GM18858 (cell line): ENCODE results near the gene SLC38A9.
A peak's percentile ranks its signal among the peaks of the same experiment; 100 is the strongest.
"Not testable (repeated sequence)": the region's sequence is repeated elsewhere in the genome, so short reads cannot be mapped to it uniquely, and the experiment has no call there.

ENCODE experiments used
- ATAC-seq: cut with Tn5 transposase; IDR thresholded peaks from one replicate; pipeline ENCODE4 v1.9.1; 2021; ENCODE audit not compliant: unreplicated experiment

The SLC38A9 gene

DNA sequence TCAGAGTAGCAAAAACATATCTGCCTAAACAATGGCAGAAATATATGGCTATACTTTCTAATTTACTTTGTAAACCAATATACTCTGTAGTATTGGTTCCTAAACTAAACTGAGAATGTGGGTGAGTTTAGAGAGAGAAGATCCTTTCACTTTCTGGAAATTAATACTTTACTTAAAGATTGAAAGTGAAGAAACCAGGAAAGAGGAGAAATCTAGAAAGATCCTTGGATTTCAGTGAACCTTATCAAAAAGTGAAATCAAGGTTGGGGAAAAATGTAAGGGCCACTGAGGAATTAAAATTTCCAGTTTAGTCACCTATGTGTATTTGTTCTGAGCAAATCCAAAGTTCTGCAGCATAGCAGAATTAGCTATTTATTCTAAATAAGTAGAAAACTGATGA lies 5.9 kb downstream of the SLC38A9 start:
- no peak for ATAC-seq

DNA sequence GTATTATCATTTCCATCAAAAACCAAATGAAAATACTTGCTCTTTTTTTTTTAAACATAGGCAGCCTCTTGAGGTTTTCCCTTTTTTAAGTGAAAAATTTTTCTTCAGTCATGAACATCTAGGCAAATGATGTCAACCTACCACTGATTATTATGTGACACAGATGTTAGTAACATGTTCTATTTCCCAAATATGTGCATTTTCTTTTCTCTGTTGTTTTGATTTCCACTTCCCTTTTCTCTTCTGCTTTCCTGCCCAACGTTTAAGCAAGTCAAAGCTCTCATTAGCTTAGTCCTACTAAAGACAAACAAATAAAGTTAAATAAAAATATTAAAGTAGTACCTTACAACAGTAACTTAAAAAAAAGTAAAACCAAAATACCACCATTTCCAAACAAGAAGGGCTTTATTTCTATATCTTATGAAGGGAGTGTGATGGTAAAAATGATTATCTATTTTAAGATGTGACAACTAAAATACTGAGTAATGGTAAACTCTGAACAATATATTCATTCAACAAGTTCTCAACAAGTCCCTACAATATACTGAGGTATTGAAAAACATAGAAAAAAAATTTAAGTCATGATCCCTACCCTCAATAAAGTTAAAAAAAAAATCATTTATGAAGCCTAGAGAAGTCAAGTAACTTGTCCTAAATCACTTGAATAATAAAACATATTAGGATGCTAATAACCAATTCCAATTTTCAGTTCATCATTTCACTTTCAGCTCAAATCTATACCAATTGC lies 9.4 kb downstream of the SLC38A9 start:
- peak; percentile 40 for ATAC-seq

DNA sequence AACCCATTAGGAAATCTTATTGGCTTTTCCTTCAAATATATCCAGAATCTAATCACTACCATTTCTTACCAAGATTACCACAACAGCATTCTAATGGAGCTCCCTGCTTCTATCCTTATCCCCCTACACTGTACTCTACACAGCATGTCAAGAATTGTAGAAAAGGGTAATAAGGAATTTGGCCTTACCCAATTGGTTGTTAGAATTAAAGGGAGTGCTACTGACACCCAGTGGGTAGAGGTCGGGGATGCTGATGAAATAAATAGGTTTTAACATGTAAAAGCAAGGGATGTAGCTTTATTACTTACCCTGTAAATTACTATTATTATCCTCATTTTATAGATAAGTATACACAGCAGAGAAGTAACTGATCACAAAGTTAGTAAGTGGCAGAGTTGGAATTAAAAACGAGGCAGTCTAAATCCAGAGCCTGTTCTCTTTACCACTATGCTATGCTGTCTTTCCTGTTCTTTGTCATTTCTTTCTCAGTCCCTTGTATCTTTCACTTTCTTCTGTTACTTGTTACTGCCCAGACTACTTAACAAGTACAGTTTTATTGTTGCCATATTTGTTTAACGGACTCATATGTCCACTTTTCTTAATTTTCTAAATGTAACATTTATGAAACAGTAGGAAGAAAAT lies 10.5 kb downstream of the SLC38A9 start:
- no peak for ATAC-seq

DNA sequence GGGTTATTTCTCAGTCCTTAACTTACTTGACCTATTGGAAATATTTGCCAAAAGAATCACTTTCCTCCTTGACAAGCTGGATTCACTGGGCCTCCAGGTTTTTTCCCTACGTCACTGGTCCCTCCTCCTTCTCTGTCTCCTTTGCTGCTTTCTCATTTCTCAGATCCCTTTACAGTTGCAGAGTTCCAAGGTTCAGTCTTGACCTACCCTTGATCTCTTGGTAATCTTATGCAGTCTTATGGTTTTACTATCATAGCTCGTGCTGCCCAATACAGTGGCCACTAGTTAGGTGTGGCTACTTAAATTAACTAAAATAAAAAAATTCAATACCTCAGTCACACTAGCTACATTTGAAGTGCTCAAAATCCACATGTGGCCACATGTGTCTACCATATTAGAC lies 11.4 kb downstream of the SLC38A9 start:
- ATAC-seq = no peak

DNA sequence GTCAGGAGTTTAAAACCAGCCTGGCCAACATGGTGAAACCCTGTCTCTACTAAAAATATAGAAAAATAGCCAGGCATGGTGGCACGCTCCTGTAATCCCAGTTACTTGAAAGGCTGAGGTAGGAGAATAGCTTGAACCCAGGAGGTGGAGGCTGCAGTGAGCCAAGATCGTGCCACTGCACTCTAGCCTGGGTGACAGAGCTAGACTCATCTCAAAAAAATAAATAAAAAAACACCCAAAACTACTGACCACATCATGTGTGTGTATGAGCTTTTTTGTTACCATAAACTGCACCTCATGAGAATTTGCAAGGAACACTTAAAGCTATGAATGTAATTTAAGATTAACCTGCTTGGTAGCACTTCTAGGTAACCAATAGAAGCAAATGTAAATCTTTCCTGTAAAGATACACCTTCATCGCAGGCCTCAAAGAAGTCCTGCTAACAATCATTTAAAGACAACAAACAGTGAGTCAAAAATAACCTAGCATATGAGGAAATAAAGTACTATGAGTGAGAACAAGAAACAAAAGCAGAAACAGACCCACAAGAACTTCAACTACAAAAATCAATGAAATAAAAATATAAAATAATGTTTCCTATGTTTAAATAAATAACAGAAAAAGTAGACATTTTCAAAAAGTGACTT lies 13.0 kb downstream of the SLC38A9 start:
- ATAC-seq = peak; percentile 60

DNA sequence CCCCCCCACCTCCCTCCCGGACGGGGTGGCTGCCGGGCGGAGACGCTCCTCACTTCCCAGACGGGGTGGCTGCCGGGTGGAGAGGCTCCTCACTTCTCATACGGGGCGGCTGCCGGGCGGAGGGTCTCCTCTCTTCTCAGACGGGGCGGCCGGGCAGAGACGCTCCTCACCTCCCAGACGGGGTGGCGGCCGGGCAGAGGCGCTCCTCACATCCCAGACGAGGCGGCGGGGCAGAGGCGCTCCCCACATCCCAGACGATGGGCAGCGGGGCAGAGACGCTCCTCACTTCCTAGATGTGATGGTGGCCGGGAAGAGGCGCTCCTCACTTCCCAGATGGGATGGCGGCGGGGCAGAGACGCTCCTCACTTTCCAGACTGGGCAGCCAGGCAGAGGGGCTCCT lies 15.4 kb downstream of the SLC38A9 start:
- not testable (repeated sequence) for ATAC-seq

DNA sequence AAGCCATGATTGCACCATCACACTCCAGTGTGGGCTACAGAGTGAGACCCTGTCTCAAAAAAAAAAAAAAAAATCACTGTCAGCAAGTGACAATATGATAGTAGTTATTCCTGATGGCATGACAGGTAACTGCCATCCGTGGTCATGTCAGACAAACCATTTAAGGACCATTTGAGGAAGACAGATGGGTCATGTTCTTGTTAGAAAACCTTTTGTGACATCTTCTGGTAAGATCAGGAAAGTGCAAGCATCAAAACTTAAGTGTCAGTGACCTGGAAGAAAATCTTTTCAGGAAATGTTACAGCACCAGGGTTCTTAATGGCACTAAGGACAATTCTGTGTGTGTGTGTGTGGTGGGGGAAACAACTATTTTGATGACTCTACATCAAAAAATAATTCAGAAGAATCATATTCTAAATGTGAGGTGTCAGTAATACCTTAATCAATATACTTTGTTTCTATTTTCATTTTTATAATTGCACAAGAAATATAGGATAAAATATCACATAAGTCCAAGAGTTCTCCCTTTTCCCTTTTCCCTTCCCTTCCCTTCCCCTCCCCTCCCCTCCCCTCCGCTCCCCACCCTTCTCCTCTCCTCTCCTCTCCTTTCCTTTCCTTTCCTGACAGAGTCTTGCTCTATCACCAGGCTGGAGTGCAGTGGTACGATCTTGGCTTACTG lies 17.8 kb downstream of the SLC38A9 start:
- ATAC-seq = no peak

DNA sequence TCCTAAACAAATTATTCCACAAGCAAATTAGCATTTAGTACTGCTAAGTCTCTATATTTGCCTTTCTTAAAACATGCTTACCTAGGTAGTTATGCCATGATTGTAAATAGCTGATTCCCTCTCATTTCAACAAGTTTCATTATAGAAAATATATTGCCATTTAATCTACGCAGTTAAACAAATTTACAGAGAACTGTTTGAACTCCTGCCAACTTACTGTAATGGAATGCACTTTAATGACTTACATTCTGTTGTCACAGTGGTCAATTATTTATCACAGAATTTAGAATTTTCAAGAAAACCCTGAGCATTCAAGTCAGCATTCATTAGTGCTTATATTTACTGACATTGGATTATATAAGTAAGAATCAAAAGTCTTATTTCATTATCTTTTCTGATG lies 19.6 kb downstream of the SLC38A9 start:
- ATAC-seq = no peak

DNA sequence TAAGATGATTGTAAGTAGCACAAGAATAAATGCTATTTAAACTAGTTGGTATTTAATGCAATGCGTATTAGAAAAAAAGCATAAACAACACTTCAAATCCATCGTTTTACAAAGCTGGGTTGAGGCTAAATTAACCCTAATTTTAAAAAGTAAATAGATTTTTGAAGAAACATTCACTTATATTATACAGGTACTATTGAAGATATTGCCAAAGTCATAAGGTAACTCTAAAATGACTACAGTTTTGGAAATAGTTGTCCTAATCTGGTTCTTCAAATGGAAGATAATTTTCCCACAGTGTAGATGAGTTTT lies 20.1 kb downstream of the SLC38A9 start:
- no peak for ATAC-seq

DNA sequence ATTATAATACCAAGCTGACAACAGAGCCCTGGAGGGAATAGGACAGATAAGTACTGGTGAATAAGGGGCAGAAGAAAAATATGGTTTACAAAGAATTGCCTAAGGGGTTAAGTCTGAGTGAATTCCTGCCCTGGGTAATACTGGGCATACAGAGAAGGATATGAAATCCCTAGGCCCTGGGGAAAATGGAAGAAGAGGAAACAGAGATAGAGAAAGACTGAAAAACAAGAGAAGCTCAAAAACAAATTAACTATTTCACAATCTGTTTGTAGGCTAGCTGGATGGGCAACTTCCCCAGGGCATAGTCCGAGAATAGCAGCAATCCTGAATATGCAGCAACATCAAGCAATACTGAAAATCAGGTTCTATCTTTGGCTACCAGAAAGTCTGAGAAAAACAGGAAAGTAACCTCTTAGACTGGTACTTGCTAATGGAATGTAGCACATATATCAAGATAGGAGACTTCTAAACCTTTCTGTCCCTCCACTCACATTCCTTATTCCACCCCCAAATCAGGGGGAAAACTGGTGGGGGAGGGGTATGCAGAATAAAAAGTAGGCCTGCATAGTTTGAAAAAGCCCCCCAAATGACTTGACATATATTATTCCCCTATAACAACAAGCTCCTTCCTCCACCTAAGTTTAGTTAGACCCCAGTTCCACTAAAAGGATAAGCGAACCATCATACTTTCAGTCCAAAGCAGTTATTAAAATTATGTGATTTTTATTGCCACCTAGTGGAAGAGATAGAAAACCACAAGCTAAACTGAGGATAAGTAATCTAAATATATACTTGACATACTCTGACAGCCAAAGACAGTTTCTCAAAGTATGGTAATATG lies 20.6 kb downstream of the SLC38A9 start:
- no peak for ATAC-seq

DNA sequence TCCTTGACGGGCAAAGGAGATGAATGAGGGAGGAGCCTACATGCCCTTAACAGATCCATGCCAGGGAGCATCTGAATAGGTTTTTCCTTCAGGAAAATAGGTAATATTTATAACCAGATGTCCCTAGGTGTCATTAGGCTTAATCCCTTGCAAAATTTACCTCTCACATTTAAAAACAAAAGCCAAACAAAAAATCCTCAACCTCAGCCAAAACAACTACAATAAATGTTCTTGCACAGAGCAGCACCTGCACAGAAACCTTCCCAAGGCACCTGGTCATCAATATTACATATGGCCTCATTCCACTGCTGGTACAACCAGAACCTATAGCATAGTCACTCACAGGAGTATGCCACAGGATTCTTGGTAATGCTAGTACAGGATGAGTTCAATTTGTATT lies 30.1 kb downstream of the SLC38A9 start:
- ATAC-seq = no peak

DNA sequence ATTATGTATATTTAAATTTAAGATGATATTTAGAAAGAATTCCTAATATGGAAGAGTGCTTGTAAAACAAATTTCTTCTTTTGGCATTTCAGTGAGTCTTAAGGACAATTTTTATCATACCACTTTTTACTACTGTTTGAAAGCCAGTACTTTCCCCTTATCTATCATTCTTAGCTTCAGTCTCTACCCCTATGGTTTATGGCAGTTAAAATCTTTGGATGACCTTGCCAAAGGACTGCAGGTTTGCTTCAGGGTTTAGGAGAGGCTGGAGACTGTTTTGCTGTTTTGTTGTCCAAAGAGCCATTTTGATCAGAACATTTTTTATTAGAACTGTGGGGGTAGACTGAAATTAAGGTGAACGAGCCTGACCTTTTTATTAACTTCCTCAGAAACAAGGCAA lies 30.8 kb downstream of the SLC38A9 start:
- ATAC-seq = no peak

DNA sequence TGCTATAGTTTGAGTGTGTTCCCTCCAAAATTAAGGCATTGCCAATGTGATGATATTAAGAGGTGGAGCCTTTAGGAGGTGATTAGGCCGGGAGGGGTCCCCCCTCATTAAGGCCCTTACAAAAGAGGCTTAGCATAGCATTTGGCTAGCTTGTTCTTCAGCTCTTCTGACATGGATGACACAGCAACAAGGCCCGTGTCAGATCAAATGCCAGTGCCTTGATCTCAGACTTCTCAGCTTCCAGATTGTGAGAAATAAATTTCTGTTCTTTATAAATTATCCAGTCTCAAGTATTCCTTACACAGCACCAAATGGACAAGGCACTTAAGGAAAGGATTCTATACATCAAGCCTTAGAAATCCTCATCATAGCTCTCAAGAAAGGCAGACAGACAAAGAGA lies 31.8 kb downstream of the SLC38A9 start:
- ATAC-seq = no peak

DNA sequence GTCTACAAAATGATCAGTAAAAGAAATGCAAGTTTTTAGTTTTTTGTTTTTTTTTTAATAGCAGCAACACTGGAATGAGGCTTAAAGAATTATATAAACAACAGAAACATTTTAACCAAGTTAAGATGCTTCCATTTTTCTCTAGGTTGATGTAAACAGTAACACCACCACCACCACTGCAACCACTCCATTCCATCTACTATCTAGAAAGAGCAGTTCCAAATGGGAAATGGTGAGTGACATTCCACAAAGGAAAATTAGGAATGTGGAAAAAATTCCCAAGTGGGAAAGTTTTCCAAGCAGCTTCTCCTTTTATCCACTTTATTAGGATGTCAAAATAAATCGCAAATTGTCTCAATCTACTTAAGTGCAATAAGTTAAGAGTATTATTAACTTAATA lies 32.6 kb downstream of the SLC38A9 start:
- no peak for ATAC-seq

DNA sequence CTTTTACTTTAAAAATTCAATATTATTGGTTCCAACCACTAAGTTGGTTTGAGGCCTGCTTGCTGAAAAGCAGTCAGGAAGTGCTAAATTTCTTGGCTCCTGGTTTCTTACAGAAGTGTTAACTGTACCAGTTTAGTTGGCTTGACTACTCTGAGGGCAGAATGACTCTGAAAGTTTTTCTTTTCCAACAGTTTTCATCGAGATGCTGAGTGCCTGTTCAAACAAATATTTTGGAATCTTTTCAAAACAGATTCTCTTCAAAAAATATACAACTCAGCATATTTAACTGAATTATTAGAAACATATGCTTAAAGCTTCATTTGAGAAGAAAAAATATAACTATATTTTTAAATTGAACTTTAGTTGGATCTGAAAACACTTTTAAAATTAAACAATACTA lies 37.0 kb downstream of the SLC38A9 start:
- ATAC-seq = no peak

DNA sequence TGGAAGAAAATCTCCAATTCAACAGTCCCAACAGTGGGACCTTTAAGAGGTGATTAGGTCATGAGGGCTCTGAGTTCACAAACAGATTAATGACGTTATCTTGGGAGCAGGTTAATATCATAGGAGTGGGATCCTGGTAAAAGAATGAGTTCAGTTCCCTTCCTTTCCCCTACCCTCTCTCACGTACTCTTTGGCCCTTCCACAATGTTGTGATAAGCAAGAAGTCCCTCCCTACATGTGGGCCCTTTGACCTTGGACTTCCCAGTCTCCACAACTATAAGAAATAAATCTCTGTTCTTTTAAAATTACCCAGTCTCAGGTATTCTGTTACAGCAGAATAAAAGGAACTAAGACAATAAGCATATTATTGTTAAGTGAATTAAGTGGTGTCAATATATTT lies 37.8 kb downstream of the SLC38A9 start:
- ATAC-seq = no peak

DNA sequence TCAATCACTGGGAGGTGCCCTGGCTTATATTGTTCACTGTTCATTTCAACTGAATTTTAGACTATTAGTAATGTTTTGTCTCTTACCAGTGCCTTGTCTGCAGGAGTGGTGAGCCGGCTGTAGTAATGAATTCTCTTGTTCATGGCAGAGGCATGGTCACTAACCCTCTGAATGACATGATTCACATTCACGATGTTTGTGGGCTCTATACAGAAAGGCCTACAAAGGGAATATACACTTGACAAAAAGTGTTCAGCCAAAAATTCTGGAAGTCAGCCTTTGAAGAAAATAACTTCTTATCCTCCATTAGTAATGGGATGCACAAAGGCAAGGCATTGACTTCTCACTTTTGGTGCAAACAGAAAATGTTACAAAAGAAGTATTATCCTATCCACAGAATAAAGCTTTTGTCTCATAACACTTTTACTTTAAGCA lies 39.6 kb downstream of the SLC38A9 start:
- ATAC-seq = no peak

DNA sequence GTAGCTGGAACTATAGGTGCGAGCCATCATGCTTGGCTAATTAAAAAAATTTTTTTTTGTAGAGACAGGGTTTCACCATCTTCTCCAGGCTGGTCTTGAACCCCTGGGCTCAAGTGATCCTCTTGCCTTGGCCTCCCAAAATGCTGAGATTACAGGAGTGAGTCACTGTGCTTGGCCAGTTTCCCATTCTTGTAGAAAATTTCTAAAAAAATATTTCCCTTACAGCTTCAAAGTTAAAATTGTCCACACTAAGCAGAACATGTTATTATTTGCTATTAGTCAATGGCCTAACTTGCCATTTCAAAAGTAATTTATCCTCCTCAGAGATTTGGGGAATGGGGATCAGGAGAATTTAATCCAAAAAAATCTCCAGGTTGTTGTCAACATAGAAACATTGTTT lies 40.1 kb downstream of the SLC38A9 start:
- ATAC-seq = no peak

DNA sequence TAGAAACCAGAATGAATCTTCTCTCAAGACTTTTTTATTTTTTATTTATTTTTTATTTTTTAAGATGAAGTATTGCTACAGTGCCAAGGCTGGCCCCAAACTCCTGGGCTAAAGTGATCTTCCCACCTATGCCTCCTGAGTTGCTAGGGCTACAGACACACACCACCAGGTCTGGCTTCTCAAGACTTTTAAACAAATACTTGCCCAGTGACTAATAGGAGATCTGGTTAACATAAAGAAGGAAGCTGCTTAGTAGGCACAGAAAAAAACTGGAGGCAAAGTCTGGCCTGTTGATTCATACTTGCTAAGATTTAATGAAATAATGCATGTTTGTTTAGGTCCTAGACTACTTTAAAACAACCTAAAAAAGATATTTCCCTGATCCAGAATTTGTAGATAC lies 43.8 kb downstream of the SLC38A9 start:
- no peak for ATAC-seq

DNA sequence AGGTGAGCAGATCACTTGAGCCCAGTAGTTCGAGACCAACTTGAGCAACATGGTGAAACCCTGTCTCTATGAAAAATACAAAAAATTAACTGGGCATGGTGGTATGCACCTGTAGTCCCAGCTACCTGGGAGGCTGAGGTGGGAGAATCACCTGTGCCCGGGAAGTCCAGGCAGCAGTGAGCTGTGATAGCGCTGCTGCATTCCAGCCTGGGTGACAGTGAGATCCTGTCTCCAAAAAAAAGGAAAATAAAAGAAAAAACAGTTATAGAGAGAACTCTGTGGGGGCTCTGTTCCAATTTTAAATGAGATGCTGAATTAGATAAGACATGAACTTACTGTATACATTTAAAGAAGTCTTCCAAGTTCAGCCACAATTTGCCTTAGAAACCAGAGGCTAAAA lies 44.2 kb downstream of the SLC38A9 start:
- ATAC-seq = no peak

DNA sequence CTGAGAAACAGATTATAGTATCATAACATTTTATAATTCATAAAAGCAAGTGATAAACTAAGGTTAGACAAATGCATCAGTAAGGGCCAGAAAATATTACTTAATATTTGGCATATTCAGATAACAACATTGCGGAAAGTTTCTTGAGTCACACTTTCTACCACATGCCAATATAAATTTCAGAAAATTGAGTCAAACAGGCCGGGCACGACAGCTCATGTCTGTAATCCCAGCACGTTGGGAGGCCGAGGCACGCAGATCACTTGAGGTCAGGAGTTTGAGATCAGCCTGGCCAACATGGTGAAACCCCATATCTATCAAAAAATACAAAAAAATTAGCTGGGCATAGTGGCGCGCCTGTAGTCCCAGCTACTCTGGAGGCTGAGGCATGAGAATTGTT lies 47.1 kb downstream of the SLC38A9 start:
- no peak for ATAC-seq
